IPS-18a (cell line): ENCODE results near the gene THY1.

ENCODE experiments used
- H3K27ac ChIP-seq: one replicate; pipeline ENCODE4 v1.5.1; 2013; ENCODE audit warnings: low read length
- H3K27me3 ChIP-seq: one replicate; pipeline ENCODE4 v1.6.1; 2013; ENCODE audit warnings: mild to moderate bottlenecking, low read length; ENCODE audit not compliant: control insufficient read depth, insufficient read depth
- H3K36me3 ChIP-seq: one replicate; pipeline ENCODE4 v1.6.1; 2013; ENCODE audit warnings: low read depth, low read length; ENCODE audit not compliant: control insufficient read depth
- H3K4me1 ChIP-seq: one replicate; pipeline ENCODE4 v1.6.1; 2013; ENCODE audit warnings: low read depth, low read length; ENCODE audit not compliant: control insufficient read depth
- H3K4me3 ChIP-seq: one replicate; pipeline ENCODE4 v1.5.1; 2013; ENCODE audit warnings: low read length
- H3K9ac ChIP-seq: one replicate; pipeline ENCODE4 v1.6.1; 2013; ENCODE audit warnings: mild to moderate bottlenecking, low read length, moderate library complexity
- H3K9me3 ChIP-seq: one replicate; pipeline ENCODE4 v1.6.1; 2013; ENCODE audit warnings: low read depth, low read length; ENCODE audit not compliant: control insufficient read depth

The THY1 gene

GRCh38 chr11:119371778-119372182 lies 51.2 kb downstream of the THY1 start:
- H3K4me1 ChIP-seq: peaks cover 32% of the 10 kb centered on the region
- no peaks in the 10 kb centered on the region for H3K27me3 ChIP-seq
- H3K36me3 ChIP-seq: no peaks in the 10 kb centered on the region
- H3K27ac ChIP-seq: no peak overlapping the region
- no peak overlapping the region for H3K4me3 ChIP-seq
- H3K9ac ChIP-seq: no peak overlapping the region
- no peaks in the 10 kb centered on the region for H3K9me3 ChIP-seq

GRCh38 chr11:119371067-119371601 lies 51.8 kb downstream of the THY1 start:
- no peak overlapping the region for H3K9ac ChIP-seq
- no peak overlapping the region for H3K4me3 ChIP-seq
- no peaks in the 10 kb centered on the region for H3K36me3 ChIP-seq
- H3K27ac ChIP-seq: no peak overlapping the region
- peaks cover 28% of the 10 kb centered on the region for H3K4me1 ChIP-seq
- H3K27me3 ChIP-seq: no peaks in the 10 kb centered on the region
- no peaks in the 10 kb centered on the region for H3K9me3 ChIP-seq

GRCh38 chr11:119370486-119371046 lies 52.4 kb downstream of the THY1 start:
- H3K36me3 ChIP-seq: no peaks in the 10 kb centered on the region
- H3K27ac ChIP-seq: no peak overlapping the region
- H3K27me3 ChIP-seq: peaks cover 2% of the 10 kb centered on the region
- H3K4me3 ChIP-seq: no peak overlapping the region
- peaks cover 22% of the 10 kb centered on the region for H3K4me1 ChIP-seq
- no peaks in the 10 kb centered on the region for H3K9me3 ChIP-seq
- no peak overlapping the region for H3K9ac ChIP-seq

GRCh38 chr11:119369132-119369925 lies 53.6 kb downstream of the THY1 start:
- Histone ChIP-seq H3K36me3 (no peaks in the 10 kb centered on the region), H3K9ac (no peak overlapping the region), H3K27ac (no peak overlapping the region), H3K4me1 (peaks cover 14% of the 10 kb centered on the region), H3K27me3 (peaks cover 14% of the 10 kb centered on the region), H3K9me3 (no peaks in the 10 kb centered on the region), H3K4me3 (no peak overlapping the region)

- peaks cover 13% of the 10 kb centered on the region for H3K4me1 ChIP-seq
- no peak overlapping the region for H3K4me3 ChIP-seq
- H3K27me3 ChIP-seq: peaks cover 23% of the 10 kb centered on the region
- H3K9me3 ChIP-seq: no peaks in the 10 kb centered on the region
- H3K9ac ChIP-seq: no peak overlapping the region
- no peak overlapping the region for H3K27ac ChIP-seq
- H3K36me3 ChIP-seq: no peaks in the 10 kb centered on the region
Measured at GRCh38 chr11:119368121-119369034, 54.6 kb downstream of the THY1 start.

- no peaks in the 10 kb centered on the region for H3K9me3 ChIP-seq
- no peak overlapping the region for H3K9ac ChIP-seq
- no peaks in the 10 kb centered on the region for H3K36me3 ChIP-seq
- H3K27ac ChIP-seq: no peak overlapping the region
- peaks cover 13% of the 10 kb centered on the region for H3K4me1 ChIP-seq
- H3K27me3 ChIP-seq: peaks cover 30% of the 10 kb centered on the region
- H3K4me3 ChIP-seq: no peak overlapping the region
Measured at GRCh38 chr11:119367661-119368120, 55.3 kb downstream of the THY1 start.
